ENCODE measurements around the gene FTSJ3. TPM values are rescaled to one million over a fixed set of nuclear protein-coding genes. Genes with fewer than 3 reads are reported as not detected.
A peak's percentile ranks its signal among the peaks of the same experiment; 100 is the strongest.

The FTSJ3 gene
- total RNA-seq, 1 experiment from 2014 or later: 80.3 TPM

DNA sequence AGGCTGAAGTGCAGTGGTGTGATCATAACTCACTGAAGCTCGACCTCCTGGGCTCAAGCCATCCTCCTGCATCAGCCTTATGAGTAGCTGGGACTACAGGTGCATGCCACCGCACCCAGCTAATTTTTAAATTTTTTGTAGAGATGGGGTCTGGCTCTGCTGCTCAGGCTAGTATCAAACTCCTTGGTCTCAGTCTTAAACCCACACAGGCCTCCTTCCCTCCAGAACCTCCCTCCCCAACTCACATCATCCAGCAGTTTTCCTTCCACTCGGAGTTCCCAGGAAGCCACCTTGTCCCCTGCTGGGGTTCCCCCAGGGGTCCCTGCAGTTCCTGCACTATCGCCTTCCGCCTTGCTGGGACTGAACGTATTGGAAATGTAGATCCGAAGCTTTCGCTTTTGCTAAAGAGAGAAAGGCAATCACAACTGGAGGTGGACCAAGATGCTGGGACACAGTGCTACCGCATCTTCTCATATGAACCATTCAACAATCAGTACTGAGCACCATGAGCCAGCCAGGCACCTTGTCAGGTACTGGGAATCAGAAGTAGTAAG lies 7.8 kb upstream of the FTSJ3 start:
- Histone ChIP-seq H4K91ac (ENCODE audit: insufficient read length, low read depth, low read length) (no peak overlapping the region), H2BK12ac (ENCODE audit: insufficient read length, low read depth, low read length) (no peak overlapping the region), H3K23ac (ENCODE audit: insufficient read length, low read depth, low read length) (no peak overlapping the region), H2BK120ac (ENCODE audit: low read depth, low read length, poor library complexity, severe bottlenecking) (no peak overlapping the region), H2BK15ac (ENCODE audit: low read depth, low read length) (no peak overlapping the region), H3K9ac (ENCODE audit: extremely low read depth, insufficient read length, low read length) (no peak overlapping the region), H2AFZ (ENCODE audit: low read length) (no peak overlapping the region), H3K79me1 (ENCODE audit: insufficient read depth, low read depth, low read length, poor library complexity, severe bottlenecking) (peaks cover 3% of the 10 kb centered on the region), H4K5ac (ENCODE audit: insufficient read length, low read depth, low read length) (no peak overlapping the region), H3K27me3 (ENCODE audit: insufficient read depth, low read length) (no peaks in the 10 kb centered on the region), H3K27ac (ENCODE audit: insufficient read length, low read depth, low read length) (no peak overlapping the region), H3K14ac (ENCODE audit: insufficient read depth, low read length) (no peak overlapping the region), H3K56ac (ENCODE audit: insufficient read length, low read depth, low read length) (no peak overlapping the region), H3K79me2 (ENCODE audit: insufficient read depth, low read length) (no peaks in the 10 kb centered on the region; the same call in 1 of the 2 replicates), H4K8ac (replicated peaks; ENCODE audit: insufficient read length, low read depth, low read length) (no peak overlapping the region), H3T11ph (ENCODE audit: low read length) (no peak overlapping the region), H3K9me3 (ENCODE audit: control insufficient read depth, low read depth, low read length) (no peaks in the 10 kb centered on the region), H2BK20ac (ENCODE audit: low read depth, low read length, poor library complexity, severe bottlenecking) (no peak overlapping the region), H3K4me1 (ENCODE audit: insufficient read depth, low read length) (no peaks in the 10 kb centered on the region; the same call in 1 of the 2 replicates), H3K4ac (ENCODE audit: low read depth, low read length) (no peak overlapping the region), H4K20me1 (ENCODE audit: control insufficient read depth, insufficient read depth, insufficient read length) (peaks cover 2% of the 10 kb centered on the region), H3K23me2 (ENCODE audit: insufficient read length, low read depth, low read length, poor library complexity, severe bottlenecking) (no peaks in the 10 kb centered on the region), H3K18ac (ENCODE audit: insufficient read length, low read depth, low read length) (no peak overlapping the region), H2BK5ac (ENCODE audit: insufficient read length, low read length) (no peak overlapping the region), H2AK5ac (ENCODE audit: insufficient read length, low read length) (no peak overlapping the region), H3K4me2 (ENCODE audit: insufficient read depth, insufficient read length, low read length) (no peak overlapping the region)
- TF ChIP-seq, protein P1, sequence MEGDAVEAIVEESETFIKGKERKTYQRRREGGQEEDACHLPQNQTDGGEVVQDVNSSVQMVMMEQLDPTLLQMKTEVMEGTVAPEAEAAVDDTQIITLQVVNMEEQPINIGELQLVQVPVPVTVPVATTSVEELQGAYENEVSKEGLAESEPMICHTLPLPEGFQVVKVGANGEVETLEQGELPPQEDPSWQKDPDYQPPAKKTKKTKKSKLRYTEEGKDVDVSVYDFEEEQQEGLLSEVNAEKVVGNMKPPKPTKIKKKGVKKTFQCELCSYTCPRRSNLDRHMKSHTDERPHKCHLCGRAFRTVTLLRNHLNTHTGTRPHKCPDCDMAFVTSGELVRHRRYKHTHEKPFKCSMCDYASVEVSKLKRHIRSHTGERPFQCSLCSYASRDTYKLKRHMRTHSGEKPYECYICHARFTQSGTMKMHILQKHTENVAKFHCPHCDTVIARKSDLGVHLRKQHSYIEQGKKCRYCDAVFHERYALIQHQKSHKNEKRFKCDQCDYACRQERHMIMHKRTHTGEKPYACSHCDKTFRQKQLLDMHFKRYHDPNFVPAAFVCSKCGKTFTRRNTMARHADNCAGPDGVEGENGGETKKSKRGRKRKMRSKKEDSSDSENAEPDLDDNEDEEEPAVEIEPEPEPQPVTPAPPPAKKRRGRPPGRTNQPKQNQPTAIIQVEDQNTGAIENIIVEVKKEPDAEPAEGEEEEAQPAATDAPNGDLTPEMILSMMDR (conservative IDR thresholded peaks at IDR 0.05): no peak
- DNase-seq: no peak
- no peak overlapping the region for H3K4me3 Mint-ChIP-seq
- peaks cover 46 to 67% (median 66%) of the 10 kb centered on the region in 3 experiments for H3K36me3 Mint-ChIP-seq (ENCODE audit: insufficient read depth in 1 of 3, low read depth in 3 of 3)
- no peaks in the 10 kb centered on the region for H3K9me3 Mint-ChIP-seq
- H3K4me1 Mint-ChIP-seq: peaks cover 12 to 23% of the 10 kb centered on the region in 2 experiments
- H3K27me3 Mint-ChIP-seq (ENCODE audit: low read depth): no peaks in the 10 kb centered on the region
- H3K27ac Mint-ChIP-seq: peak overlapping the region in 1 of 3 experiments; percentile 56; a peak in 1 of 7 replicates
- WGBS (ENCODE audit: extremely low coverage, insufficient read length, low lambda C conversion rate): no CpG with 5 or more reads among the region's 9 CpGs
